22Rv1 (cell line): ENCODE measurements around the gene SLC35F3.

Experiments
- ZFX ChIP-seq: fragments of 450-650 bp; IDR thresholded peaks from 2 replicates; pipeline ENCODE4 v1.6.1; 2017; ENCODE audit warnings: antibody characterized with exemption, borderline replicate concordance
- TF ChIP-seq, protein P1 (sequence below): fragments of 450-650 bp; IDR thresholded peaks from 2 replicates; pipeline ENCODE4 v1.5.1; 2017; ENCODE audit warnings: mild to moderate bottlenecking

DNA sequence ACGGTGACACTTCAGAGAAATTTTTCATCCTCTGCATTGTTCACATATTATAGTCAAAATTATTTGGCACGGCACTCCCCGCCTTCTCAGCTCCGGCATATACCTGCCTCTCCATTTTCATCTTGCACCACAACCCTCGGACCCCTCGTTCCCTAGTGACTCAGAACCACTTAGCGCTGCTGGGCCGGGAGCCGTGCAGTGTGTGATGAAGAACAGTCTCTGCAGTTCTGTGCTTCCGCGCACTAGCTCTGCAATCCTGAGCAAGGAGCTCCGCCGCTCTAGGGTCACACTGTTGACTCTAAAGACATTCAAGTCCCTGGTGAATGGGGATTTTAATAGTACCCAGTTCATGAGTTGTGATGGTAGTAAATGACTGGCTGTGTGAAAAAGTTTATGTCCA, 221.2 kb downstream of the SLC35F3 start:
- TF ChIP-seq, protein P1, sequence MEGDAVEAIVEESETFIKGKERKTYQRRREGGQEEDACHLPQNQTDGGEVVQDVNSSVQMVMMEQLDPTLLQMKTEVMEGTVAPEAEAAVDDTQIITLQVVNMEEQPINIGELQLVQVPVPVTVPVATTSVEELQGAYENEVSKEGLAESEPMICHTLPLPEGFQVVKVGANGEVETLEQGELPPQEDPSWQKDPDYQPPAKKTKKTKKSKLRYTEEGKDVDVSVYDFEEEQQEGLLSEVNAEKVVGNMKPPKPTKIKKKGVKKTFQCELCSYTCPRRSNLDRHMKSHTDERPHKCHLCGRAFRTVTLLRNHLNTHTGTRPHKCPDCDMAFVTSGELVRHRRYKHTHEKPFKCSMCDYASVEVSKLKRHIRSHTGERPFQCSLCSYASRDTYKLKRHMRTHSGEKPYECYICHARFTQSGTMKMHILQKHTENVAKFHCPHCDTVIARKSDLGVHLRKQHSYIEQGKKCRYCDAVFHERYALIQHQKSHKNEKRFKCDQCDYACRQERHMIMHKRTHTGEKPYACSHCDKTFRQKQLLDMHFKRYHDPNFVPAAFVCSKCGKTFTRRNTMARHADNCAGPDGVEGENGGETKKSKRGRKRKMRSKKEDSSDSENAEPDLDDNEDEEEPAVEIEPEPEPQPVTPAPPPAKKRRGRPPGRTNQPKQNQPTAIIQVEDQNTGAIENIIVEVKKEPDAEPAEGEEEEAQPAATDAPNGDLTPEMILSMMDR: no peak
- TF ChIP-seq ZFX: no peak
